Nephron (organoid): Measurements from ENCODE around the gene GALNT2.

Experiments
- H3K27ac Mint-ChIP-seq, 3 experiments: 2 replicates each; pipeline ENCODE4 v1.8.0; 2020; ENCODE audit warnings: mixed read lengths in 3 of 3, mild to moderate bottlenecking in 2 of 3, moderate library complexity in 1 of 3
- H3K27me3 Mint-ChIP-seq: 2 replicates; pipeline ENCODE4 v1.8.0; 2021; ENCODE audit warnings: low read depth, mild to moderate bottlenecking, moderate library complexity, mixed read lengths
- H3K36me3 Mint-ChIP-seq: 2 replicates; pipeline ENCODE4 v1.8.0; 2020; ENCODE audit warnings: low read depth, mixed read lengths
- H3K4me1 Mint-ChIP-seq: 2 replicates; pipeline ENCODE4 v1.8.0; 2020; ENCODE audit warnings: mixed read lengths
- H3K4me3 Mint-ChIP-seq, 3 experiments: 2 replicates each; pipeline ENCODE4 v1.8.0; 2020; ENCODE audit warnings: mild to moderate bottlenecking in 3 of 3, mixed read lengths in 3 of 3, moderate library complexity in 2 of 3
- H3K9me3 Mint-ChIP-seq: 2 replicates; pipeline ENCODE4 v1.8.0; 2020; ENCODE audit warnings: mixed read lengths
- CTCF ChIP-seq, 3 experiments: fragments of 200-600 bp; sonication (generic); IDR thresholded peaks; one replicate each; pipeline ENCODE4 v1.5.0; 2021; ENCODE audit warnings: antibody characterized with exemption in 3 of 3; ENCODE audit not compliant: unreplicated experiment in 3 of 3

GALNT2 gene

GRCh38 chr1:230130172-230130944 is 63.3 kb downstream of the GALNT2 start:
- Mint-ChIP-seq H3K27me3 (peaks cover 9% of the 10 kb centered on the region), H3K27ac (peak overlapping the region; percentile 43 to 83 (median 73)), H3K36me3 (no peaks in the 10 kb centered on the region), H3K4me3 (peak overlapping the region in 2 of 3 experiments; percentile 45 to 55), H3K9me3 (no peaks in the 10 kb centered on the region), H3K4me1 (peaks cover 73% of the 10 kb centered on the region)
- no peak for TF ChIP-seq CTCF (IDR thresholded peaks at IDR 0.05; ENCODE audit: unreplicated experiment in 3 of 3)

GRCh38 chr1:230131457-230131856 is 64.4 kb downstream of the GALNT2 start:
- H3K36me3 Mint-ChIP-seq = no peaks in the 10 kb centered on the region
- no peaks in the 10 kb centered on the region for H3K9me3 Mint-ChIP-seq
- H3K27ac Mint-ChIP-seq = peak overlapping the region; percentile 43 to 73 (median 71)
- no peak for TF ChIP-seq CTCF (IDR thresholded peaks at IDR 0.05; ENCODE audit: unreplicated experiment in 3 of 3)
- H3K4me3 Mint-ChIP-seq = peak overlapping the region in 1 of 3 experiments; percentile 17
- H3K27me3 Mint-ChIP-seq = peaks cover 12% of the 10 kb centered on the region
- peaks cover 72% of the 10 kb centered on the region for H3K4me1 Mint-ChIP-seq

- Mint-ChIP-seq H3K27ac (peak overlapping the region; percentile 43 to 77 (median 73)), H3K4me1 (peaks cover 75% of the 10 kb centered on the region), H3K9me3 (no peaks in the 10 kb centered on the region), H3K36me3 (no peaks in the 10 kb centered on the region), H3K27me3 (peaks cover 18% of the 10 kb centered on the region), H3K4me3 (no peak overlapping the region)
- no peak for TF ChIP-seq CTCF (IDR thresholded peaks at IDR 0.05; ENCODE audit: unreplicated experiment in 3 of 3)
These were observed 65.7 kb downstream of the GALNT2 start for GRCh38 chr1:230132758-230133157.

DNA sequence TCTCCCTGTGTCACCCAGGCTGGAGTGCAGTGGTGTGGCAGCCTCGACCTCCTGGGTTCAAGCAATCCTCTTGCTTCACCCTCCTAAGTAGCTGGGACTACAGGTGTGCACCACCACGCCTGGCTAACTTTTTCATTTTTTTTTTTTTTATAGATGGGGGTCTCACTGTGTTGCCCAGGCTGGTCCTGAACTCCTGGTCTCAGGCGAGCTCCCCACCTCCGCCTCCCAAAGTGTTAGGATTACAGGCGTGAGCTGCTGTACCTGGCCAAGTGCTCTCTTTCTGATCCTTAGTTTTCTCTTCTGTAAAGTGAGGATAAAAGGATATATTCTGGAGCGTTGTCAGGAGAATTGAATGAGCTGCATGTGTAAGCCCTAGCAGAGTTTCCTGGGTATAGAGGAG is 68.7 kb downstream of the GALNT2 start:
- Mint-ChIP-seq H3K4me3 (no peak overlapping the region), H3K27ac (peak overlapping the region; percentile 82 to 95 (median 90)), H3K4me1 (peaks cover 77% of the 10 kb centered on the region), H3K36me3 (no peaks in the 10 kb centered on the region), H3K9me3 (no peaks in the 10 kb centered on the region), H3K27me3 (peaks cover 18% of the 10 kb centered on the region)
- no peak for TF ChIP-seq CTCF (IDR thresholded peaks at IDR 0.05; ENCODE audit: unreplicated experiment in 3 of 3)

GRCh38 chr1:230136453-230137336 is 69.7 kb downstream of the GALNT2 start:
- H3K36me3 Mint-ChIP-seq = no peaks in the 10 kb centered on the region
- peaks cover 18% of the 10 kb centered on the region for H3K27me3 Mint-ChIP-seq
- peak overlapping the region in 2 of 3 experiments; percentile 10 to 28 for H3K4me3 Mint-ChIP-seq
- no peaks in the 10 kb centered on the region for H3K9me3 Mint-ChIP-seq
- H3K27ac Mint-ChIP-seq = peak overlapping the region; percentile 82 to 95 (median 90)
- peaks cover 78% of the 10 kb centered on the region for H3K4me1 Mint-ChIP-seq
- TF ChIP-seq CTCF (IDR thresholded peaks at IDR 0.05; ENCODE audit: unreplicated experiment in 3 of 3) = no peak
